KOPT-K1 (cell line): ENCODE data around the gene ZDHHC3.
"Not testable (repeated sequence)": the region's sequence is repeated elsewhere in the genome, so short reads cannot be mapped to it uniquely, and the experiment has no call there.

Experiments
- H3K27ac ChIP-seq: fragments of 200-600 bp; sonication (generic); 2 replicates; pipeline ENCODE4 v1.5.1; 2016; ENCODE audit warnings: antibody characterized with exemption, mild to moderate bottlenecking, low read depth, low read length; ENCODE audit not compliant: poor library complexity, severe bottlenecking
- H3K36me3 ChIP-seq: fragments of 200-600 bp; sonication (generic); 2 replicates; pipeline ENCODE4 v1.5.1; 2017; ENCODE audit warnings: antibody characterized with exemption, mild to moderate bottlenecking, low read length, moderate library complexity; ENCODE audit not compliant: insufficient read depth
- H3K9me3 ChIP-seq: fragments of 200-600 bp; sonication (generic); 2 replicates; pipeline ENCODE4 v1.5.1; 2017; ENCODE audit warnings: antibody characterized with exemption, low read length, mild to moderate bottlenecking; ENCODE audit not compliant: insufficient read depth, poor library complexity, severe bottlenecking

The ZDHHC3 gene

DNA sequence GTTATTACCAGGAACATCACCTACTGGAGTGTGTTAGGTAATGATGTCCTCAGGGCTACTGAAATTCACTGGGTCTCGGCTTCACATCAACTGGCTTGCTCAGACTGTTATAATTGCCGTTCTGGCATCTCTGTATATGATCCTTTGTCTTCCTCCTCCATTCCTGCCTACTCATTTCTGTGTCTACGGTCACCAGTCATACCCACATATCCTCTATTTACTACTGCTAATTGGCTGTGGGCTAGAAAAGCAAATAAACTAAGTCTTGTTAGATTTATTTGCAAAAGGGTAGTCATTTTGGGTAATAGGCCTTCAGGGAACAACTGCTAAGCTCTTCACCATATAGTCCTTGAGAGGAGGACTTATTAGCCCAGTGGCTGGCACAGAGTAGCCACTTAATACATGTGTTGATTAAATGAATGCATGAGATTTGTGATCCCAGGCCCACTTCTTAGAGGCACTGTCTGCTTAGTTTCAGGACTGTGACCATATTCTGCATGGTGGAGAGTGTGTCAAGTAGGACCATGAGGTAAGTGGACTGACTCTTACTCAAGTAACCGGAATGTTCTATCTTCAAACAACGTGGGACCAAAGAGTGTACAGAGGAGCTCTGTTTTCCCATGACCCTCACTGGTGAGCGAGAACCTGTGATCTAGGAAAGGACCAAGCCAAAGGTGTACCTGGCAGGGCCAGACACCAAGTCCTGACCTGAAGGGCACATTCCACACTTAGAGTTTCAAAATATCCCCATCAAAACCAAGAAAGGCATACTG is 13.2 kb downstream of the ZDHHC3 start:
- Histone ChIP-seq H3K9me3 (no peaks in the 10 kb centered on the region), H3K36me3 (peaks cover 17% of the 10 kb centered on the region), H3K27ac (no peak overlapping the region)

DNA sequence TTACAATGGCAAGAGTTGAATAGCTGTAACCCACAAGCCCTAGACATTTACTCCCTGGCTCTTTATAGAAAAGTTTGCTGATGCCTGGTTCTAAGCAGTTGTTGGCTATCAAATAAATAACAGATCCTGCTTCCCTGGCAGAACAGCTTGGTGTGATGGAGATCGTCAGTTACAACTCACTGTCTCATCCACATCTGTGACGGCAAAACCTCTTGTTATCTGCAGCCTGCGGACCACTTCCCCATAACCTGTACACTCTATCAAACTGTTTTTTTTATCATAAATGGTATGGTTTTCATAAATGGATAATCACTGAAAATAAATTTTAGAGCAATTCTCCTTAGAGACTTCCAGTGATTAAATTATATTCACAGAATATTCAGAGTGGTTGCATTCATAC is 14.1 kb downstream of the ZDHHC3 start:
- H3K36me3 ChIP-seq: peaks cover 26% of the 10 kb centered on the region
- no peaks in the 10 kb centered on the region for H3K9me3 ChIP-seq
- no peak overlapping the region for H3K27ac ChIP-seq

DNA sequence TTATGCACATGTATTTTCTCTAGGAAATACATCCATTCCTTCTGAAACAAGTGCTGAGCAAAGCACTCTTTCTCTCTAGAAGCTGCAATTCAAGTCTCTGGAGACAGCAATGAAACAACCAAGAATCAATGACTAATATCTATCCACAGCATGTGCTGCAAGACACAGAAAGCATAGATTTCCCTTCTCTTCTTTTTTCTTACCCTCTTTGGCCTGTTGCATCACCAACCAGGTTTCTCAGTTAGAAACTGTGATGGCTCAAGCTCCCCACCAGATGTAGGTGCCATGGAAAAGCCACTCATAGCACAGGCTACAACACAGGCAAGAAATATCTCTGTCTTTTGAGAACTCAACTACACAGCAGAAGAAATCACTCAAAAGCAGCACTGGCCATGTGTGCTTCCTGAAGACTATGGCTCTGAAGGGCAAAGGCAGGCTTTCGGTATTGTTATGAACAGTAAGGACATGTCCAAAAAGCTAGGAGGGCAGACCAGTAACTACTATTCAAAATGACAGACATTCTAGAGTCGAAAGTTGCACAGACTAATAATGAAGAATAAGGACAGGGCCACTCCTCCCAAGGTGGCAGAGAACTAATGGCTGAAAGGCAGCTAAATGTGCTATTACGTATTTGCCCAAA is 15.5 kb downstream of the ZDHHC3 start:
- peaks cover 39% of the 10 kb centered on the region for H3K36me3 ChIP-seq
- no peaks in the 10 kb centered on the region for H3K9me3 ChIP-seq
- no peak overlapping the region for H3K27ac ChIP-seq

DNA sequence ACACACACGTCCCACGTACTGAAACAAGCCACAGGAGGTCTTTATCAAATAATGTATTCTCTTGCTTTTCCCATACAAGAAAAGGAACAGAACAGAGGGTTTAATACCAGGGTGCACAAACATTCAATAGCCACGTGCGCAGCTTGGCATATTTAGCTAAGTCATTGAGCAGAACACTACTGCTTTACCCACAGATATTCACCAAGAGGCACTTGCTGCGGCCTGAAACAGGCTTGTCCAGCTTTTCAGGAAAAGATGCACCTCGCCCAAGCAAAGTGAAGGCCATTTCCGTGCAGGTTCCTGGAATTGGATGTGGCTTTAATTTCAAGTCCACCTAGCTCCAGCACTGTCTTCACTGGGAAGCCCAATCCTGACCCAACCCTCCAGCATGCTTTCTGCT is 17.6 kb downstream of the ZDHHC3 start:
- H3K9me3 ChIP-seq: no peaks in the 10 kb centered on the region
- peaks cover 57% of the 10 kb centered on the region for H3K36me3 ChIP-seq
- no peak overlapping the region for H3K27ac ChIP-seq

DNA sequence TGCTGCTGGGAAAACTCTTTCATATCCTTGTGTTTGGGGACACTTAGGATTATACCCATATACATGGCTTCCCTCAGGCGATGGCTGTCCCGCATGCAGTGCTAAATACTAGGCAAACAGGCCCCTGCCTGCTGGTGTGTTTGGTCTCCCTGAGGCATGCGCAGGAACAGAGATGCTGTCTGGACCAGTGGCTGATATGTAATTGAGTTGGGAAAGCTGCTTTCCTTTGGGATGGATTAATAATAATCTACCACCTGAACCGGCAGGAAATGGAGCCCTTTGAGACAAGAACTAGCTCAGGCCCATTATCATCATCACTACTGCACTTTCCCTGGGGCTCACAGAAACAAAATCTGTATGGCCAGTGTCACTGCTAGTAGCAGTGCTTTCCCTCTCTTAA is 18.0 kb downstream of the ZDHHC3 start:
- Histone ChIP-seq H3K27ac (no peak overlapping the region), H3K36me3 (peaks cover 58% of the 10 kb centered on the region), H3K9me3 (no peaks in the 10 kb centered on the region)

DNA sequence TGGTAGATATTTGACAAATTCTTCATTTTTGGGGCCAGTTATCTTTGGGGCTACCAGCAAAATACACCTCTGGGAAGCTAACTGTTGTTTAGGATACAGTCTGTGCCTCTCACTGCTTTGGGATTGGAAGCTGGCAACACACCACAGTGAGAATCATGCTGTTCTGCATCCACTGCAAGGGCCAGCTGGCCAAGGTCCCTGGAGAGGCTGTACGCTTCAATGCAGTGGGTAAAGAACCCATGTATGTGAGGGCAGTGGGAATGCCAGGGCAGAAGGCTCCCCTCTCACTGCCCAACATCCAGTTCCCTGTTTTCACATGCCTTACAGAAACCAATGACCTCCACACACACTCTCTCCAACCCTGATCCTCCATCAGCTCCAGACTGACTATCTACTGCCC is 20.1 kb downstream of the ZDHHC3 start:
- Histone ChIP-seq H3K36me3 (peaks cover 62% of the 10 kb centered on the region), H3K27ac (no peak overlapping the region)

DNA sequence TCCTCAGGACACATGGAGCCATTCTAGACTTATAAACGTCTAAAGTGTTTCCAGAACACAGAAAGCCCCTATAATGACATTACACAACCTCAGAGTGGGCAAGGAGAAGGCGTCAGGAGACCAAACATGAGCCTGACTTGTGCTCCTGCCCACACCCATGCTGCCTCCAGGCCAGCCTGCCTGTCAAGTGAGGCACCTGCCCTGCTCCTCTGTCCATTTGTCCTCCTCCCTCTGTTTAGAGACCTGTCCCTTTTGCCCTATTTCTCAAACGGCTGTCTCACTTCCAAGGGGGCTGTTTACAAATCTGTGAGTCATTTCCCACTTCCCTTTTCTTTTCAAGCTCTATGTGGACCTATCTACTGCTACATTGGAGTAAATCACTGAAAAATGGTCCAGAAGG is 21.0 kb downstream of the ZDHHC3 start:
- Histone ChIP-seq H3K27ac (no peak overlapping the region), H3K36me3 (peaks cover 62% of the 10 kb centered on the region), H3K9me3 (no peaks in the 10 kb centered on the region)

More for the DNA sequence above, 20.1 kb downstream of the ZDHHC3 start:
- no peaks in the 10 kb centered on the region for H3K9me3 ChIP-seq

DNA sequence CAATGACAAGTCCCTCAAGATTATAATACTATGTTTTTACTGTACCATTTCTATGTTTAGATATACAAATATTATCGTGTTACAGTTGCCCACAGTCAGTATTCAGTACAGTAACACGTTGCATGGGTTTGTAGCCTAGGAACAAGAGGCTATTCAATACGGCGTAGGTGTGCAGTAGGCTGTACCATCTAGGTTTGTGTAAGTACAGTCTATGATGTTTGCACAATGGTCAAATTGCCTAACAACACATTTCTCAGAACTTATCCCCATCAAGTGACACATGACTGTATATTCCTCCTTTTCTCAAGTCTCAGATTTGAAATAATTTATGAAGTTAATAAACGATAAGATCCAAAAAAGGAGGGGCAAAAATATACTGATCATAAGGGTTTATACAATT is 21.7 kb downstream of the ZDHHC3 start:
- Histone ChIP-seq H3K9me3 (no peaks in the 10 kb centered on the region), H3K36me3 (peaks cover 60% of the 10 kb centered on the region), H3K27ac (no peak overlapping the region)

DNA sequence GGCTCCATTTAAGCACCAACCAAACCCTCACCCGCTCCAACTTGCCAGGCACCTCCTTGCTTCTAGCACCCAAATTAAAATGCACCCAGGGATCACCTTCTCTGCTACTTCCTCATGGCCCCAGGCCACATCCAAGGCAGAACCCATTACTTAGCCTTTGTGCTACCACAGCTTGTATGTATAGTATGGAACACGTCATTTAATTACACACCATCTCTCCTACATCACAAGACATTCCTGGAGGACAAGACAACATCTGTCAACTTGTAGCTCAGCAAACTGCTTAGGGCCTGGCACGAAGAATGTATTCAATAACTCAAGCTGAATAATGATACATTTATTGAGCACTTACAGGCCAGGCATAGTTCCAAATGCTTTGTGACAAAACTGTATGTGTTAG is 23.3 kb downstream of the ZDHHC3 start:
- Histone ChIP-seq H3K36me3 (peaks cover 54% of the 10 kb centered on the region), H3K27ac (no peak overlapping the region), H3K9me3 (no peaks in the 10 kb centered on the region)

DNA sequence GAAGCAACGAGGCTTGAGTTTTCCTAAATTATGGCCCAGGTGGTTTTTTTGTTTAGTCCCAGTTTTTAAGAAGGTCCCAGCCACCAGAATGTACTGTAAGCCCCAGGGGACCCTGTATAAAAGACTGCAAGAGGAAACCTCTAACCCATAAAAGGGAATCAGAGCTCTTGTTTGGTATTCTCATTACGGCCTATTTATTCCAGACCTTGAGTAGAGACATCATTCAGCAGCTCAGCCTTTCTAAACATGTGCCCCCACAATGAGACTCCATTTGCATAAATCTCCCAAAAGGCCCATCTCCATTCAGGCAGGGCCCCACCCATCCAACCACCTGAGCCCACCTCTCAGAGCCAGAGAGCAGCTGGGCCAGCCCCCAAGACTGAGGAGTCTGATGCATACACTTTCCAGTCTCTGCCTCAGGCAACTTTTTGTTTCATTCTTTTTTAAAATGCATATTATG is 25.7 kb downstream of the ZDHHC3 start:
- Histone ChIP-seq H3K9me3 (no peaks in the 10 kb centered on the region), H3K27ac (no peak overlapping the region), H3K36me3 (peaks cover 42% of the 10 kb centered on the region)

DNA sequence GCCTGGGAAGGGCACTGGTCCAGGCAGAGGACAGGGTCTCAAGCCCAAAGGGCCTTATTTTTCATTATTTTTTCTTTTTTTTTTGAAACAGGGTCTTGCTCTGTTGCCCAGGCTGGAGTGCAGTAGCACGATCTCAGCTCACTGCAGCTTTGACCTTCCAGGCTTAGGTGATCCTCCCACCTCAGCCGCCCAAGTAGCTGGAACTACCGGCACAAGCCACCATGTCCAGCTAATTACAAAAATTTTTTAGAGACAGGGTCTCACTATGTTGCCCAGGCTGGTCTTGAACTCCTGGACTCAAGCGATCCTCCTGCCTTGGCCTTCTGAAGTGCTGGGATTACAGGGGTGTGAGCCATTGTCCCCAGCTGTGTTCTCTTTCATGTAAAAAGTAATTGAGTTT is 26.2 kb downstream of the ZDHHC3 start:
- peaks cover 43% of the 10 kb centered on the region for H3K36me3 ChIP-seq
- not testable (repeated sequence) for H3K9me3 ChIP-seq, H3K27ac ChIP-seq

DNA sequence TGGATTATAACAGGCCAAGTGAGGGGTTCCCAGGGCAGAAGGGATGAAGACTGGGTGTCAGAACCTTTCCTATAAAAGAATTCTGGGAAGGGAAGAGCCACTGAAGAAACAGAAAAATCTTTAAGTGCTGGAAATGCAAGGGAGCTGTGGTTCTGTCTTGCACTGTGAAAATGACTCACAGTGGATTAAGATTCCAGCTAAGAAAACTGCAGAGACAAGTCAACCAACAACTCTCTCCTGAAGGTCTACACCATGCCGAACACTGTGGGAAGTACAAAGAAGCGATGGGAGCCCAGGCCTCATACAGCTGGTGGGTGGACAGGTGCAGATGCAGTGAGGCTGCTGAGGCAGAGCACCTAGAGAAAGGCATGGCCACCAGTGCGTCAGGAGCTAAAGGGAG is 27.7 kb downstream of the ZDHHC3 start:
- H3K36me3 ChIP-seq: peaks cover 43% of the 10 kb centered on the region
- H3K9me3 ChIP-seq: no peaks in the 10 kb centered on the region
- no peak overlapping the region for H3K27ac ChIP-seq

DNA sequence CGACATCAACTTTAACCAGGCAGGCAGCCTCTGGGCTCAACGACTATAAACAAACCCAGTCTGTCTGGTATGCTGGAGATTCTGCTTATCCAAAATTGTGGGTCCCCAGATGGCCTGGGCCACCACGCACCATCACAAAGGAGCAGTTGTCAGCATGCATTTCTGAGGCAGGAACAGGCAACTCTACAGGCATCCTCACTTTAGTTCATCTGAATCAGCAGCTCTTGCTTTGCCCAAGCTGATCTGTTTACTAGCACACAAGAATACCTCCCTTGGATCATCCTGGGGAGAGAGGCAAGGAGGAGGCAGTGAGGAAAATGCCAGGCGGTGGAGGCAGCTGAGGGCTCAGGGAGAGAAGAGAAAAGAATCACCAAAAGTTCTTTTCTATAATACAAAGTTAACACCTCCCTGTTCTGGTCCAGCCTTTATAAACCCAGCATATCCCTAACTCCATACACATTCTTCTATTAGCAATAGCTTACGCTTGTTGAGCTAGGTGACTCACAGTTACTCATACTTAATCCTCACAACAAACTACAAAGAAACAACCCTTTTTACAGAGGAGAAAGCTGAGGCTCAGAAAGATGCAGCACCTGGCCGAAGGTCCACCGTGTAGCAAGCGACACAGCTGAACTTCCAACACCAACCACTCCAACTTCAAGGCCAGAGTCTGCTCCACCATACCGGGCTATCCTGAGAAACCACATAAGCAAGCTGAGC is 33.6 kb downstream of the ZDHHC3 start:
- peaks cover 85% of the 10 kb centered on the region for H3K36me3 ChIP-seq

DNA sequence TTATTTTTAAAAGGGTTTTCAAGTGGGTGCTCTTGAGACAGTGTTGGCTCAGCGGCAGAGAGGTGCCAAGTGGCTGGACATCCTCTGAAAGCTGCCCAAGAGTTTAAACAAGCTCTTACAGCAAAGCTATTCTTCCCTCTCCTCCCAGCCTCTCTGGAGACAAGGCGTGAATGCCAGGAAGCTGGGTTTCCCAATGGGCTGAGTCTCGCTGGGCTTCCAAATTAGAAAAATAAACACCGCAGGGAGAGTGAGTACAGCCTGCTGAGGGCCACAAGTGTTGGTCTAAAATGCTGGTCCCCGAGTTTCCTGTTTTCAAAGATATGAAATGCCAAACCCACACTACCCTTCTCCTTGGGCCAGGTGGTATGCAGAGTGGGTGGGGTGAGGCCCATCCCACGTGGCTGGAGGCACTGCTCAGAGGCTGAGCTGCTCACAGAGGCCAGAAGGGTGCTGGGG is 36.4 kb downstream of the ZDHHC3 start:
- no peak overlapping the region for H3K27ac ChIP-seq
- no peaks in the 10 kb centered on the region for H3K9me3 ChIP-seq
- peaks cover 90% of the 10 kb centered on the region for H3K36me3 ChIP-seq

More for the DNA sequence above, 33.6 kb downstream of the ZDHHC3 start:
- no peaks in the 10 kb centered on the region for H3K9me3 ChIP-seq
- no peak overlapping the region for H3K27ac ChIP-seq
